A549 (cell line): ENCODE data around the gene SLC34A2. TPM values are rescaled to one million over a fixed set of nuclear protein-coding genes. Genes with fewer than 3 reads are reported as not detected.

Source experiments
- ATAC-seq, 2 experiments: fragments of 200-7000 bp in 1 of 2; fragments of >200 bp in 1 of 2; cut with Nextera tagmentation in 1 of 2; cut with Tn5 transposase in 1 of 2; 3 replicates each; pipeline versions ENCODE4 v1.8.0 to v1.9.1; 2018 to 2020; ENCODE audit warnings: mild to moderate bottlenecking in 1 of 2, moderate library complexity in 1 of 2
- CTCF ChIA-PET: fragments of 300-600 bp; sonication (Branson Sonifier 250); formaldehyde crosslinking; extraction: SDS; loops from one replicate; lab custom pipeline; 2021; ENCODE audit warnings: antibody characterized with exemption, inconsistent platforms; lab: Yijun Ruan, JAX
- POLR2A ChIA-PET: fragments of 350-600 bp; formaldehyde crosslinking; extraction: SDS; loops from one replicate; lab custom pipeline; 2021; ENCODE audit warnings: antibody characterized with exemption, inconsistent platforms; lab: Yijun Ruan, JAX
- DNase-seq, 2 experiments: peaks; one replicate each; pipeline versions ENCODE4 v3.0.0 to v3.0.0-alpha.2; 2011 to 2016; ENCODE audit warnings: low read depth in 1 of 2, low spot score in 1 of 2
- FAIRE-seq: peaks from 2 replicates; lab custom pipeline; 2011; peaks lifted over from hg19 to GRCh38; lab: Jason Lieb, UNC
- H3K27ac ChIP-seq, 2 experiments: fragments of >200 bp; sonication (Bioruptor Twin); formaldehyde crosslinking; 3 replicates each; pipeline ENCODE4 v1.5.1; 2016 to 2017
- H3K4me1 ChIP-seq: fragments of >200 bp; sonication (Bioruptor Twin); formaldehyde crosslinking; 3 replicates; pipeline ENCODE4 v1.6.1; 2016
- H3K4me2 ChIP-seq: fragments of >200 bp; sonication (Bioruptor Twin); formaldehyde crosslinking; 3 replicates; pipeline ENCODE4 v1.6.1; 2016
- H3K4me3 ChIP-seq: fragments of >200 bp; sonication (Bioruptor Twin); formaldehyde crosslinking; 3 replicates; pipeline ENCODE4 v1.5.1; 2016
- H3K9me3 ChIP-seq: fragments of >200 bp; sonication (Bioruptor Twin); formaldehyde crosslinking; 3 replicates; pipeline ENCODE4 v1.6.1; 2016
- BHLHE40 ChIP-seq: IDR thresholded peaks from 2 replicates; pipeline ENCODE4 v1.6.1; 2012; ENCODE audit warnings: low read depth, low read length, inconsistent platforms
- CBX2 ChIP-seq: fragments of 200-600 bp; sonication (generic); IDR thresholded peaks from 2 replicates; pipeline ENCODE4 v1.6.1; 2016; ENCODE audit warnings: low read depth, mild to moderate bottlenecking, borderline replicate concordance
- CHD2 ChIP-seq: fragments of 150-350 bp; IDR thresholded peaks from 2 replicates; pipeline ENCODE4 v1.6.1; 2014; ENCODE audit warnings: low read length; ENCODE audit not compliant: partially characterized antibody
- CHD4 ChIP-seq: fragments of 200-600 bp; sonication (generic); IDR thresholded peaks from 2 replicates; pipeline ENCODE4 v1.6.1; 2016; ENCODE audit warnings: antibody characterized with exemption, mild to moderate bottlenecking, borderline replicate concordance
- EHF ChIP-seq: fragments of 250-450 bp; sonication (Bioruptor Pico); IDR thresholded peaks from 2 replicates; pipeline ENCODE4 v1.5.0; 2020; ENCODE audit warnings: mild to moderate bottlenecking
- EHMT2 ChIP-seq: fragments of 200-600 bp; sonication (generic); IDR thresholded peaks from 2 replicates; pipeline ENCODE4 v1.6.1; 2016; ENCODE audit warnings: antibody characterized with exemption, low read depth, mild to moderate bottlenecking, moderate library complexity
- FOSB ChIP-seq: fragments of 250-450 bp; sonication (Bioruptor Pico); IDR thresholded peaks from 2 replicates; pipeline ENCODE4 v1.5.0; 2020; ENCODE audit warnings: mild to moderate bottlenecking, moderate library complexity
- FOSL2 ChIP-seq, 2 experiments: fragments of 450-650 bp in 1 of 2; fragments of >200 bp in 1 of 2; sonication (Bioruptor Twin) in 1 of 2; formaldehyde crosslinking; IDR thresholded peaks; 2 replicates each; pipeline versions ENCODE4 v1.5.0 to v1.6.1; 2016 to 2020; ENCODE audit warnings: mild to moderate bottlenecking in 1 of 2, moderate library complexity in 1 of 2
- HEYL ChIP-seq: fragments of 250-450 bp; sonication (Bioruptor Pico); IDR thresholded peaks from 2 replicates; pipeline ENCODE4 v1.8.0; 2021; ENCODE audit warnings: mild to moderate bottlenecking, moderate library complexity
- HOXB5 ChIP-seq: fragments of 250-450 bp; sonication (Bioruptor Pico); IDR thresholded peaks from 2 replicates; pipeline ENCODE4 v1.5.0; 2020; ENCODE audit warnings: mild to moderate bottlenecking, moderate library complexity
- JUN ChIP-seq, 2 experiments: fragments of >200 bp; sonication (Bioruptor Twin); formaldehyde crosslinking; IDR thresholded peaks; 2 replicates in 1 of 2; 3 replicates in 1 of 2; pipeline ENCODE4 v1.6.1; 2016 to 2017
- KDM1A ChIP-seq: fragments of 200-600 bp; sonication (generic); IDR thresholded peaks from 2 replicates; pipeline ENCODE4 v1.6.1; 2016; ENCODE audit warnings: low read depth, mild to moderate bottlenecking
- KDM5A ChIP-seq: fragments of 200-600 bp; sonication (generic); IDR thresholded peaks from 2 replicates; pipeline ENCODE4 v1.6.1; 2016; ENCODE audit warnings: antibody characterized with exemption, mild to moderate bottlenecking
- MAFK ChIP-seq: fragments of 450-650 bp; IDR thresholded peaks from 2 replicates; pipeline ENCODE4 v1.6.1; 2014; ENCODE audit not compliant: partially characterized antibody
- MAZ ChIP-seq: fragments of 150-350 bp; IDR thresholded peaks from 2 replicates; pipeline ENCODE4 v1.6.1; 2014; ENCODE audit warnings: antibody characterized with exemption, low read depth, low read length, borderline replicate concordance
- MYC ChIP-seq: IDR thresholded peaks from 2 replicates; pipeline ENCODE4 v1.6.1; 2012; ENCODE audit warnings: mild to moderate bottlenecking, inconsistent platforms, low read length, improper control_type of control experiment, borderline replicate concordance
- NPAS2 ChIP-seq: fragments of 250-450 bp; sonication (Bioruptor Pico); IDR thresholded peaks from 2 replicates; pipeline ENCODE4 v1.8.0; 2022; ENCODE audit warnings: mild to moderate bottlenecking, moderate library complexity, borderline replicate concordance
- POLR2A ChIP-seq: IDR thresholded peaks from 2 replicates; pipeline ENCODE4 v1.6.1; 2012; ENCODE audit warnings: mild to moderate bottlenecking, low read length
- RAD21 ChIP-seq, 2 experiments: fragments of >200 bp in 1 of 2; sonication (Bioruptor Twin) in 1 of 2; formaldehyde crosslinking in 1 of 2; IDR thresholded peaks in 1 of 2; conservative IDR thresholded peaks in 1 of 2; 2 replicates in 1 of 2; 3 replicates in 1 of 2; pipeline ENCODE4 v1.6.1; 2012 to 2018; ENCODE audit warnings: inconsistent platforms in 1 of 2
- RCOR1 ChIP-seq: fragments of 150-350 bp; IDR thresholded peaks from 2 replicates; pipeline ENCODE4 v1.6.1; 2014; ENCODE audit warnings: antibody characterized with exemption, low read length, low read depth
- RFX5 ChIP-seq: fragments of 450-650 bp; IDR thresholded peaks from 2 replicates; pipeline ENCODE4 v1.7.1; 2014; ENCODE audit warnings: antibody characterized with exemption, mild to moderate bottlenecking, moderate library complexity
- SMC3 ChIP-seq: fragments of >200 bp; sonication (Bioruptor Twin); formaldehyde crosslinking; IDR thresholded peaks from 3 replicates; pipeline ENCODE4 v1.6.1; 2018; ENCODE audit warnings: inconsistent platforms
- SREBF2 ChIP-seq: fragments of 450-650 bp; IDR thresholded peaks from 2 replicates; pipeline ENCODE4 v1.6.1; 2014; ENCODE audit warnings: mild to moderate bottlenecking, moderate library complexity
- TFCP2L1 ChIP-seq: fragments of 250-450 bp; sonication (Bioruptor Pico); IDR thresholded peaks from 2 replicates; pipeline ENCODE4 v1.5.0; 2021; ENCODE audit warnings: mild to moderate bottlenecking
- ZFP36 ChIP-seq: fragments of 450-650 bp; IDR thresholded peaks from 2 replicates; pipeline ENCODE4 v1.6.1; 2014; ENCODE audit warnings: borderline replicate concordance; ENCODE audit not compliant: partially characterized antibody
- WGBS: methylation state at CpG from one replicate; pipeline ENCODE4 v1.1.6; 2017; ENCODE audit errors: missing lambda C conversion rate; 5-methylcytosine and 5-hydroxymethylcytosine counted together
- polyA plus RNA-seq, 4 experiments: library from polyadenylated mRNA; depleted of rRNA in 3 of 4; stranded (reverse); fragments of >200 nt; fragmentation: RNase III in 1 of 4; extraction: RNeasy Plus Mini Kit Qiagen cat#74134 plus additional on column Dnase treatment in 1 of 4; gene quantifications; 2 replicates in 3 of 4; 3 replicates in 1 of 4; pipeline ENCODE4 v1.2.3, GENCODE V29; 2011 to 2017
- TF ChIP-seq, protein P1 (sequence below): IDR thresholded peaks from 2 replicates; pipeline ENCODE4 v1.6.1; 2012
- TF ChIP-seq, protein P2 (sequence below): IDR thresholded peaks from 2 replicates; pipeline ENCODE4 v1.6.1; 2012
- TF ChIP-seq, protein P3 (sequence below): IDR thresholded peaks from 2 replicates; pipeline ENCODE4 v1.6.1; 2012; ENCODE audit warnings: low read depth, borderline replicate concordance
- TF ChIP-seq, protein P4 (sequence below): fragments of 150-350 bp; IDR thresholded peaks from 2 replicates; pipeline ENCODE4 v1.6.1; 2014; ENCODE audit warnings: low read depth, mild to moderate bottlenecking, low read length

SLC34A2 gene
- polyA plus RNA-seq, 2 of the 4 experiments (the other 2 are of a cell fraction) = 0.03 to 0.08 TPM

DNA sequence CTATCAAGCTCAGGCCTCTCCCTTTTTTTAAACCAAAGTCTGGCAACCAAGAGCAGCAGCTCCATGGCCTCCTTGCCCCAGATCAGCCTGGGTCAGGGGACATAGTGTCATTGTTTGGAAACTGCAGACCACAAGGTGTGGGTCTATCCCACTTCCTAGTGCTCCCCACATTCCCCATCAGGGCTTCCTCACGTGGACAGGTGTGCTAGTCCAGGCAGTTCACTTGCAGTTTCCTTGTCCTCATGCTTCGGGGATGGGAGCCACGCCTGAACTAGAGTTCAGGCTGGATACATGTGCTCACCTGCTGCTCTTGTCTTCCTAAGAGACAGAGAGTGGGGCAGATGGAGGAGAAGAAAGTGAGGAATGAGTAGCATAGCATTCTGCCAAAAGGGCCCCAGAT is 21.5 kb downstream of the SLC34A2 start:
- TF ChIP-seq RFX5 = no peak
- TF ChIP-seq, protein P1, sequence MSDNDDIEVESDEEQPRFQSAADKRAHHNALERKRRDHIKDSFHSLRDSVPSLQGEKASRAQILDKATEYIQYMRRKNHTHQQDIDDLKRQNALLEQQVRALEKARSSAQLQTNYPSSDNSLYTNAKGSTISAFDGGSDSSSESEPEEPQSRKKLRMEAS = no peak
- no peak for TF ChIP-seq BHLHE40
- TF ChIP-seq CHD2 = no peak
- no peak for TF ChIP-seq HEYL (CRISPR knock-in tag)
- TF ChIP-seq NPAS2 (CRISPR knock-in tag) = no peak
- no peak for TF ChIP-seq KDM1A
- no peak for TF ChIP-seq MAFK
- no peak for TF ChIP-seq MAZ
- TF ChIP-seq, protein P2, sequence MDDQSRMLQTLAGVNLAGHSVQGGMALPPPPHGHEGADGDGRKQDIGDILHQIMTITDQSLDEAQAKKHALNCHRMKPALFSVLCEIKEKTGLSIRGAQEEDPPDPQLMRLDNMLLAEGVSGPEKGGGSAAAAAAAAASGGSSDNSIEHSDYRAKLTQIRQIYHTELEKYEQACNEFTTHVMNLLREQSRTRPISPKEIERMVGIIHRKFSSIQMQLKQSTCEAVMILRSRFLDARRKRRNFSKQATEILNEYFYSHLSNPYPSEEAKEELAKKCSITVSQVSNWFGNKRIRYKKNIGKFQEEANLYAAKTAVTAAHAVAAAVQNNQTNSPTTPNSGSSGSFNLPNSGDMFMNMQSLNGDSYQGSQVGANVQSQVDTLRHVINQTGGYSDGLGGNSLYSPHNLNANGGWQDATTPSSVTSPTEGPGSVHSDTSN = no peak
- no peak for TF ChIP-seq CBX2
- no peak for TF ChIP-seq SREBF2
- WGBS = 80% methylated on average over 1 of the region's 3 CpGs
- no peaks in the 10 kb centered on the region for H3K4me1 ChIP-seq
- CTCF ChIA-PET = no interaction called here
- H3K27ac ChIP-seq = no peak overlapping the region
- DNase-seq (no peak), ATAC-seq (no peak), FAIRE-seq (no peak)
- no peaks in the 10 kb centered on the region for H3K9me3 ChIP-seq
- POLR2A ChIA-PET = interaction anchor here (0.5 kb wide), 1 partner anchor 8 kb away, joined by 3 read pairs; no protein-coding TSS in a partner anchor
- H3K4me2 ChIP-seq = no peak overlapping the region
- H3K4me3 ChIP-seq = no peak overlapping the region

DNA sequence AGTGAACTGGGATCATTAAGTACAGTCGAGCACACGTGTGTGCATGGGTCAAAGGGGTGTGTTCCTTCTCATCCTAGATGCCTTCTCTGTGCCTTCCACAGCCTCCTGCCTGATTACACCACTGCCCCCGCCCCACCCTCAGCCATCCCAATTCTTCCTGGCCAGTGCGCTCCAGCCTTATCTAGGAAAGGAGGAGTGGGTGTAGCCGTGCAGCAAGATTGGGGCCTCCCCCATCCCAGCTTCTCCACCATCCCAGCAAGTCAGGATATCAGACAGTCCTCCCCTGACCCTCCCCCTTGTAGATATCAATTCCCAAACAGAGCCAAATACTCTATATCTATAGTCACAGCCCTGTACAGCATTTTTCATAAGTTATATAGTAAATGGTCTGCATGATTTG is 22.3 kb downstream of the SLC34A2 start:
- DNase-seq = no peak
- Histone ChIP-seq H3K4me1 (no peaks in the 10 kb centered on the region), H3K4me3 (no peak overlapping the region), H3K27ac (no peak overlapping the region), H3K9me3 (no peaks in the 10 kb centered on the region), H3K4me2 (no peak overlapping the region)
- ChIA-PET CTCF (no interaction called here), POLR2A (no interaction called here)
- ATAC-seq = no peak
- 72% methylated on average over 5 of the region's 5 CpGs for WGBS
- no peak for TF ChIP-seq SMC3
- TF ChIP-seq TFCP2L1 (CRISPR knock-in tag) = no peak
- no peak for TF ChIP-seq RAD21 (conservative IDR thresholded peaks at IDR 0.05 in 1 of 2, IDR thresholded peaks at IDR 0.05 in 1 of 2)
- TF ChIP-seq POLR2A = no peak
- TF ChIP-seq, protein P3, sequence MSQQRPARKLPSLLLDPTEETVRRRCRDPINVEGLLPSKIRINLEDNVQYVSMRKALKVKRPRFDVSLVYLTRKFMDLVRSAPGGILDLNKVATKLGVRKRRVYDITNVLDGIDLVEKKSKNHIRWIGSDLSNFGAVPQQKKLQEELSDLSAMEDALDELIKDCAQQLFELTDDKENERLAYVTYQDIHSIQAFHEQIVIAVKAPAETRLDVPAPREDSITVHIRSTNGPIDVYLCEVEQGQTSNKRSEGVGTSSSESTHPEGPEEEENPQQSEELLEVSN = no peak
- TF ChIP-seq, protein P2 = no peak
- no peak for TF ChIP-seq MAZ
- TF ChIP-seq, protein P1 = no peak
- TF ChIP-seq MYC = no peak
- no peak for TF ChIP-seq JUN (IDR thresholded peaks at IDR 0.05)
- FAIRE-seq = no peak

DNA sequence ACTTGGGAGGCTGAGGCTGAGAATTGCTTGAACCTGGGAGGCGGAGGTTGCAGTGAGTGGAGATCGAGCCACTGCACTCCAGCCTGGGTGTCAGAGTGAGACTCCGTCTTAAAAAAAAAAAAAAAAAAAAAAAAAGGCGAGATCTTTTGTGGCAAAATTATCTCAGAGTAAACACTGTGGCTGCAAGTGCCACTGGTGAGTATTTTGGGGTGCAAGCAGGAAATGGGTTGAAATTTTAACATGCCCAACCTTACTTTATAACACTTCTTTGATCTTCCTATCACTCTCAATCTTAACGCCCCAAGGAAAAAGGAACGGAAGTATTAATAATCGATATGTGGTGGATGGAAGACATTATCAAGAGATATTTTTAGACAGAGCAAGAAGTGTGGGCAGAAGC is 32.1 kb downstream of the SLC34A2 start:
- ChIA-PET CTCF (no interaction called here), POLR2A (no interaction called here)
- ATAC-seq (no peak), FAIRE-seq (no peak), DNase-seq (no peak)
- TF ChIP-seq HOXB5 (CRISPR knock-in tag) (no peak), FOSB (CRISPR knock-in tag) (no peak), RFX5 (no peak), EHF (no peak), EHMT2 (no peak), CHD4 (no peak), POLR2A (no peak), RCOR1 (no peak), MAFK (no peak), BHLHE40 (no peak), CBX2 (no peak), KDM5A (no peak), FOSL2 (IDR thresholded peaks at IDR 0.05) (no peak), FOSL2 (CRISPR knock-in tag; IDR thresholded peaks at IDR 0.05) (no peak), ZFP36 (no peak), KDM1A (no peak)
- TF ChIP-seq, protein P4, sequence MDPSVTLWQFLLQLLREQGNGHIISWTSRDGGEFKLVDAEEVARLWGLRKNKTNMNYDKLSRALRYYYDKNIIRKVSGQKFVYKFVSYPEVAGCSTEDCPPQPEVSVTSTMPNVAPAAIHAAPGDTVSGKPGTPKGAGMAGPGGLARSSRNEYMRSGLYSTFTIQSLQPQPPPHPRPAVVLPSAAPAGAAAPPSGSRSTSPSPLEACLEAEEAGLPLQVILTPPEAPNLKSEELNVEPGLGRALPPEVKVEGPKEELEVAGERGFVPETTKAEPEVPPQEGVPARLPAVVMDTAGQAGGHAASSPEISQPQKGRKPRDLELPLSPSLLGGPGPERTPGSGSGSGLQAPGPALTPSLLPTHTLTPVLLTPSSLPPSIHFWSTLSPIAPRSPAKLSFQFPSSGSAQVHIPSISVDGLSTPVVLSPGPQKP = no peak
- Histone ChIP-seq H3K27ac (no peak overlapping the region), H3K4me2 (no peak overlapping the region), H3K9me3 (no peaks in the 10 kb centered on the region), H3K4me1 (0 out of 3 replicates have a peak, but pooled peaks cover 10% of the 10 kb centered on the region), H3K4me3 (no peak overlapping the region)
- 72% methylated on average over 6 of the region's 7 CpGs for WGBS
